ENCODE data around the gene GPR158.

GPR158 gene

GRCh38 chr10:25555865-25556264 is 381.1 kb downstream of the GPR158 start:
- TF ChIP-seq FOXM1 (IDR thresholded peaks at IDR 0.05; ENCODE audit: borderline replicate concordance, low read depth) (no peak), ZBTB7A (IDR thresholded peaks at IDR 0.05; ENCODE audit: low read depth) (no peak), TEAD4 (IDR thresholded peaks at IDR 0.05) (no peak), YY1 (IDR thresholded peaks at IDR 0.05; ENCODE audit: low read depth) (no peak), CREB1 (IDR thresholded peaks at IDR 0.05; ENCODE audit: low read depth) (no peak), NFIC (IDR thresholded peaks at IDR 0.05) (no peak), MAX (IDR thresholded peaks at IDR 0.05) (no peak), USF1 (IDR thresholded peaks at IDR 0.05) (no peak), RAD21 (IDR thresholded peaks at IDR 0.05; ENCODE audit: low read depth) (no peak)

- TF ChIP-seq YY1 (IDR thresholded peaks at IDR 0.05; ENCODE audit: low read depth) = no peak
- no peak for TF ChIP-seq RAD21 (IDR thresholded peaks at IDR 0.05; ENCODE audit: low read depth)
- no peak for TF ChIP-seq TCF12 (IDR thresholded peaks at IDR 0.05; ENCODE audit: low read depth)
- TF ChIP-seq MAX (IDR thresholded peaks at IDR 0.05) = no peak
- TF ChIP-seq EGR1 (IDR thresholded peaks at IDR 0.05) = no peak
- no peak for TF ChIP-seq CEBPB (IDR thresholded peaks at IDR 0.05)
- no peak for TF ChIP-seq FOXM1 (IDR thresholded peaks at IDR 0.05; ENCODE audit: borderline replicate concordance, low read depth)
- TF ChIP-seq REST (IDR thresholded peaks at IDR 0.05; ENCODE audit: low read depth) = no peak
- no peak for TF ChIP-seq EP300 (IDR thresholded peaks at IDR 0.05; ENCODE audit: borderline replicate concordance)
- no peak for TF ChIP-seq NFIC (IDR thresholded peaks at IDR 0.05)
- no peak for TF ChIP-seq USF1 (IDR thresholded peaks at IDR 0.05)
These were observed 381.7 kb downstream of the GPR158 start for GRCh38 chr10:25556457-25556856.

- no peak for TF ChIP-seq RAD21 (IDR thresholded peaks at IDR 0.05; ENCODE audit: low read depth)
- TF ChIP-seq MAX (IDR thresholded peaks at IDR 0.05) = no peak
- no peak for TF ChIP-seq TAF1 (IDR thresholded peaks at IDR 0.05; ENCODE audit: low read depth)
- no peak for TF ChIP-seq EGR1 (IDR thresholded peaks at IDR 0.05)
- TF ChIP-seq ZBTB7A (IDR thresholded peaks at IDR 0.05; ENCODE audit: low read depth) = no peak
- TF ChIP-seq TCF12 (IDR thresholded peaks at IDR 0.05; ENCODE audit: low read depth) = no peak
These were observed 382.3 kb downstream of the GPR158 start for GRCh38 chr10:25557136-25557535.

- no peak for TF ChIP-seq REST (IDR thresholded peaks at IDR 0.05; ENCODE audit: low read depth)
- TF ChIP-seq MAX (IDR thresholded peaks at IDR 0.05) = no peak
- TF ChIP-seq RAD21 (IDR thresholded peaks at IDR 0.05; ENCODE audit: low read depth) = no peak
- TF ChIP-seq TEAD4 (IDR thresholded peaks at IDR 0.05) = no peak
- no peak for TF ChIP-seq EGR1 (IDR thresholded peaks at IDR 0.05)
- no peak for TF ChIP-seq FOXM1 (IDR thresholded peaks at IDR 0.05; ENCODE audit: borderline replicate concordance, low read depth)
- no peak for TF ChIP-seq NFIC (IDR thresholded peaks at IDR 0.05)
- TF ChIP-seq CEBPB (IDR thresholded peaks at IDR 0.05) = no peak
- no peak for TF ChIP-seq ZBTB7A (IDR thresholded peaks at IDR 0.05; ENCODE audit: low read depth)
- TF ChIP-seq EP300 (IDR thresholded peaks at IDR 0.05; ENCODE audit: borderline replicate concordance) = no peak
- no peak for TF ChIP-seq USF1 (IDR thresholded peaks at IDR 0.05)
- no peak for TF ChIP-seq YY1 (IDR thresholded peaks at IDR 0.05; ENCODE audit: low read depth)
- TF ChIP-seq CREB1 (IDR thresholded peaks at IDR 0.05; ENCODE audit: low read depth) = no peak
- no peak for TF ChIP-seq TAF1 (IDR thresholded peaks at IDR 0.05; ENCODE audit: low read depth)
- TF ChIP-seq TCF12 (IDR thresholded peaks at IDR 0.05; ENCODE audit: low read depth) = no peak
These were observed 387.0 kb downstream of the GPR158 start for GRCh38 chr10:25561758-25562157.

GRCh38 chr10:25562547-25562946 is 387.7 kb downstream of the GPR158 start:
- no peak for TF ChIP-seq MAX (IDR thresholded peaks at IDR 0.05)
- no peak for TF ChIP-seq EGR1 (IDR thresholded peaks at IDR 0.05)
- TF ChIP-seq USF1 (IDR thresholded peaks at IDR 0.05) = no peak
- TF ChIP-seq ZBTB7A (IDR thresholded peaks at IDR 0.05; ENCODE audit: low read depth) = no peak
- TF ChIP-seq NFIC (IDR thresholded peaks at IDR 0.05) = no peak
- TF ChIP-seq CEBPB (IDR thresholded peaks at IDR 0.05) = no peak
- TF ChIP-seq TAF1 (IDR thresholded peaks at IDR 0.05; ENCODE audit: low read depth) = no peak
- no peak for TF ChIP-seq FOXM1 (IDR thresholded peaks at IDR 0.05; ENCODE audit: borderline replicate concordance, low read depth)
- no peak for TF ChIP-seq CREB1 (IDR thresholded peaks at IDR 0.05; ENCODE audit: low read depth)
- no peak for TF ChIP-seq YY1 (IDR thresholded peaks at IDR 0.05; ENCODE audit: low read depth)
- no peak for TF ChIP-seq TCF12 (IDR thresholded peaks at IDR 0.05; ENCODE audit: low read depth)
- no peak for TF ChIP-seq TEAD4 (IDR thresholded peaks at IDR 0.05)
- no peak for TF ChIP-seq REST (IDR thresholded peaks at IDR 0.05; ENCODE audit: low read depth)
- no peak for TF ChIP-seq RAD21 (IDR thresholded peaks at IDR 0.05; ENCODE audit: low read depth)
- no peak for TF ChIP-seq EP300 (IDR thresholded peaks at IDR 0.05; ENCODE audit: borderline replicate concordance)
